Subcutaneous adipose tissue (tissue), 4 donors: ENCODE measurements around the gene MAN2A1. TPM values are rescaled to one million over a fixed set of nuclear protein-coding genes. Genes with fewer than 3 reads are reported as not detected.

Experiments used
- total RNA-seq, 4 donors: library from RNA; depleted of rRNA; stranded (reverse); fragments of >200 nt; gene quantifications; one replicate each; pipeline ENCODE4 v1.1.0, GENCODE V29; 2016
- TF ChIP-seq, protein P1 (sequence below): fragments of 450-650 bp; IDR thresholded peaks from one replicate; pipeline ENCODE4 v1.5.1; 2016; ENCODE audit warnings: low read depth, mild to moderate bottlenecking, control low read depth, antibody characterized with exemption, moderate library complexity

MAN2A1 gene
- total RNA-seq, 4 donors from 2014 or later: 42.8 to 67.8 (median 54.4) TPM

DNA sequence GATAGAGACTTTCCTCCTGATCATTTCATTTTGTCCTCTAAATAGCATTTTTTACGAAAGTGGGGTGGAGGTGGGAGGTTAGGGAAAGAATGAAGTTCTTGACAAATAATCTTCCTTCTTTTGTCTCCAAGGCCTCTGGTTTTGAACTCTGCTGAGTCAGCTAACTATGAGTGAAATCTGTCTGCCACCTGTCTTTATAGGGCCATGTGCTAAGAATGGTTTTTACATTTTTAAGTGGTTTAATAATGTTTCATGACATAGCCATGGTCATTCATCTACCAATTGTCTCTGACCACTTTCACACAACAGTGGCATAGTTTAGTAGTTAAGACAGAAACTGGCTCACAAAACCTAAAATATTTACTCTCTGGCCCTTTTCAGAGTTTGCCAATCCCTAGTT, 7.6 kb downstream of the MAN2A1 start:
- TF ChIP-seq, protein P1, sequence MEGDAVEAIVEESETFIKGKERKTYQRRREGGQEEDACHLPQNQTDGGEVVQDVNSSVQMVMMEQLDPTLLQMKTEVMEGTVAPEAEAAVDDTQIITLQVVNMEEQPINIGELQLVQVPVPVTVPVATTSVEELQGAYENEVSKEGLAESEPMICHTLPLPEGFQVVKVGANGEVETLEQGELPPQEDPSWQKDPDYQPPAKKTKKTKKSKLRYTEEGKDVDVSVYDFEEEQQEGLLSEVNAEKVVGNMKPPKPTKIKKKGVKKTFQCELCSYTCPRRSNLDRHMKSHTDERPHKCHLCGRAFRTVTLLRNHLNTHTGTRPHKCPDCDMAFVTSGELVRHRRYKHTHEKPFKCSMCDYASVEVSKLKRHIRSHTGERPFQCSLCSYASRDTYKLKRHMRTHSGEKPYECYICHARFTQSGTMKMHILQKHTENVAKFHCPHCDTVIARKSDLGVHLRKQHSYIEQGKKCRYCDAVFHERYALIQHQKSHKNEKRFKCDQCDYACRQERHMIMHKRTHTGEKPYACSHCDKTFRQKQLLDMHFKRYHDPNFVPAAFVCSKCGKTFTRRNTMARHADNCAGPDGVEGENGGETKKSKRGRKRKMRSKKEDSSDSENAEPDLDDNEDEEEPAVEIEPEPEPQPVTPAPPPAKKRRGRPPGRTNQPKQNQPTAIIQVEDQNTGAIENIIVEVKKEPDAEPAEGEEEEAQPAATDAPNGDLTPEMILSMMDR: no peak

DNA sequence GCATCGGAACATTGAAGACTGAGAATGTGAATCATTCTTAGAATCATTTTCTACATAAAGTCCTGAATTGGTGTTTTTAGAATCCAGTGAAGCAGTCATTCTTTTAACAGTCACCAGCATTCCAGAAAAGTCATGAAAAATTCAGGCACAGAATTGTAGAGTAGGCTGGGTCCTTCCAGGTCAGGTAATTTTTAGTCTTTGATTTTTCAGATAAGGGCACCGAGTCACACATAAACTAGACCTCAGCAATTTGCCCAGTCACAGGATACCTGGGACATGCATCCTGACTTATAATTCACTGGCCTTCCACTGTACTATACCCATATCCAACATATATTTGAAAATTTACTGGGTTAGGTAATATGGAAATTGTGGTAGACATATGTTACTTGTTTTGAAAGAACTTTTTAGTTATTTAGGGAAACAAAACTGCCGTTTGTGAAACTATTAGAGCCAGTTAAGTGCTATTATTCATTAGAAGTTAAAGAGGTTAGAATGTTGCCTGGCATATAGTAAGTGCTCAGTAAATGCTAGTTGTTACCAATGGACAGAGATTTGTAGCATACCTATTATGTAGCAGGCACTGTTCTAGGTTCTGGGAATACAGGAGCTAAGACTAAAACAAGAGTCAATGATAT, 10.9 kb downstream of the MAN2A1 start:
- TF ChIP-seq, protein P1: no peak

DNA sequence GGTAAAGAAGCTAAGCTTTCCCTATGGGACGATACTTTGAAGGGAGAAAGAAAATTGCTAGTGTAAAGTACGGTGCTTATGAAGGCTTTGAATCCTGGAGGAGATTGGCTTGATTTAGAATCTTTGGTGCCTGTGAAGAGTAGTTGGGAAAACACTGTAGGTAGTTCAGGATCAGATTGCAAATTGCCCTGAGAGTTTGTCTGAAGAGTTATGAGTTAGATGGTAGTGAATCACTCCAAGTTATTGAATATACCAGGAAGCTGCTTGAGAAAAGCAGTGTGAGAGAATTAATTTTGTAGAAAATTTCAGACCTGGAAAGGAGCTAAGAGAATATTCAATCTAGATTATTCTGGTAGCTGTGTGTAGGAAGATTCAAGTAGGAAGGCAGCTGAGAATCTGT, 11.5 kb downstream of the MAN2A1 start:
- TF ChIP-seq, protein P1: no peak

DNA sequence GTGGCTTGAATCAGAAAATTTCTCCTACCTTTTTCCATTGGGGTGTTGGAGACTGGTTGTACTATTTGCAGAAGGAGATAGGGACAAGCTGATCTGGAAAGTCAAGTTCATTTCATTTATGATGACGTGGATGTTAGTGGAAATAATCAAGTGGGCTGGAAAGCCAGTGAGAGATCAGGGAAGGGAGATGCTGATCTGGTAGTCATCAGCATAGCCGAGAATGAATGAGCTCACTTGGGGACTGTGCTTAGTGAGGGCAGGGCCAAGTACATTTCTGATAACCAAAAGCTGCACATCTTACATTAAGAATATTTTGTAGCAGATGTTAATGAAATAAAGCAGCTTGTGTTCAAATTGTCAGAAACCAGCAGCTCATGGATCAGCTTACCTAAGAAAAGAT, 12.1 kb downstream of the MAN2A1 start:
- TF ChIP-seq, protein P1: no peak

DNA sequence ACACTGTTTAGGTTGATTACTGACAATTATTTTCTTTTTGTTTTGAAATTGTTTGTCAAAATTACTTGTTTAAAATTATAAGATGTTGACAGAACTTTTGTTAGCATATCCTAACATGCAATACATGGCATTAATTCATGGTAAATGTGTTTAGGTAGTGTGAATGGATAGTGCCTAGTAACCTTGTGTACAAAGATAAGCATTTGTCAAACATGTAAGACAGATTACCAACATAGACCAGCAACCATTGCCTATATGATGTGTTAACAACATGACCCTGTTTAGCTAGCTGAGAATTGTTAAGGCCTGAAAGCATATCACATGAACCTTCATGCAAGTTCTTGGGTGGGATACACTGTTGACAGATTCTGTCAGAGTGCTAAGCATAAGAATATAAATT, 13.4 kb downstream of the MAN2A1 start:
- TF ChIP-seq, protein P1: no peak

DNA sequence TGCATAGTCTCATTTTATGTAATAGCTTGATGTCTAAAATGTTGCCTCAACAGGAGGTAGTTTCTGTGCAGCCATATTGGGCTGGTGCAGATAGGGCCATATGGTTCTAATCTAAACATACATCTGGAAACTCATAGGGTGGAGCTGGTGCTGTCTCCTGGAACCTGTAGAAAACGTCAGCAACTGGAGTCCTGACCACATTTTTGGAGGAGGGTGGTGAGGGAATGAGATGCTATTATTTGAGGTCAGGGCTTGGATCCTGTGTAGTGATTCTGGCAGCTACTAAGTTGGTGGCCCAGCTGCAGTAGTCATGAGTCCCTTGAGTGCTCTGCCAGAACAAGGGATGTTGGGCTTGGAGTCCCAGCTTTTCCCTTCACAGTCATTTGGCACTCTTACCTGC, 14.1 kb downstream of the MAN2A1 start:
- TF ChIP-seq, protein P1: no peak

DNA sequence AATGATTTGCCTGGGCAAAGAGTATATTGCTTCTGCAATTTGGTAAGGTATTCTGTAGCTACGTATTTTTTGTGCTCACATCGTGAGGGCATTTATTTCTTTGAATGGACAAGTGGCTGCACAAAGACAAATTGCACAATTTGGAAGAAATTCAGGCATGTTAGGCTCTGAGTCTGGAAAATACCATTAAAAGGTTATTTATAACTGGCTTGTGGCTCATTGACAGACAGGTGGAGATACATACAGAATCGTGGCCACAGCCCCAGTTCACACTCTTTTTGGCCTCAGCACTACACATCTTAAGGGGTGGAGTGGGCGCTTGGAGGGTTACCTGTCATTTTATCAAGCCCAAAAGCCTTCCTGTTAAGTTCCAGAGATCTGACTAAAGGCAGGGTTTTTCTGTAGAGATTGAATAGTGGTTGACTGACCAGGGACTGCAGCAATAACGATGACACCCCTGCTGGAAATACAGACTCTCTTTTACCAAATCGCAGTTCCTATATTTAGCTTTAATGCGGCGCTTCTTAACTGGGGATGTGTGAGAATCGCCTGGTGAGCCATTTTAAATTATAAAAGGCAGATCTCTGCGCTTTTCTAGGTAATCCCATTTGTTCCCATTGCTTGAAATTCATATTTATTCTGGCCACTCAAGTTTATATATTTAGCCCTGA, 14.7 kb downstream of the MAN2A1 start:
- TF ChIP-seq, protein P1: no peak
